Spleen (tissue), 7 donors: ENCODE results near the gene BRD3.
A peak's percentile ranks its signal among the peaks of the same experiment; 100 is the strongest.

Experiments used
- CTCF ChIP-seq, 11 experiments: fragments of 200-600 bp in 7 of 11; fragments of 450-650 bp in 4 of 11; sonication (generic) in 4 of 11; IDR thresholded peaks in 8 of 11; conservative IDR thresholded peaks in 3 of 11; 1 replicate in 7 of 11; 2 replicates in 4 of 11; pipeline versions ENCODE4 v1.4.0 to v1.8.0; 2016 to 2021; ENCODE audit warnings: antibody characterized with exemption in 11 of 11, inconsistent platforms in 4 of 11, mild to moderate bottlenecking in 1 of 11
- POLR2A ChIP-seq, 3 donors: fragments of 450-650 bp; IDR thresholded peaks; one replicate each; pipeline ENCODE4 v1.5.1; 2017; ENCODE audit warnings: antibody characterized with exemption in 3 of 3, mild to moderate bottlenecking in 1 of 3
- POLR2AphosphoS5 ChIP-seq, 3 donors: sonication (generic); formaldehyde crosslinking; IDR thresholded peaks; one replicate each; pipeline ENCODE4 v1.5.1; 2017; ENCODE audit warnings: antibody characterized with exemption in 3 of 3
- donor health status: DM: no; HTN: no; CAD: no; lungs with moderate emphysema.
- donor health status: DM: no; HTN: no; CAD: no.
- donor health status: DM: no; HTN: no; CAD: no.

GRCh38 chr9:134065612-134066419 lies 2.0 kb downstream of the BRD3 start:
- TF ChIP-seq POLR2AphosphoS5 (IDR thresholded peaks at IDR 0.05), result peak; percentile 73 to 81 (median 77)
- no peak for TF ChIP-seq CTCF (IDR thresholded peaks at IDR 0.05 in 8 of 11, conservative IDR thresholded peaks at IDR 0.05 in 3 of 11)
- TF ChIP-seq POLR2A (IDR thresholded peaks at IDR 0.05), result peak in 1 of 3 donors; percentile 33
